Fibroblast of skin of left biceps (primary cell): ENCODE measurements around the gene KIF13A.
"Not testable (repeated sequence)": the region's sequence is repeated elsewhere in the genome, so short reads cannot be mapped to it uniquely, and the experiment has no call there.

Experiments
- DNase-seq, 2 experiments: peaks; one replicate each; pipeline ENCODE4 v3.0.0-alpha.2; 2013; ENCODE audit warnings: low read depth in 2 of 2

Gene KIF13A

GRCh38 chr6:17998442-17998841 is 11.0 kb upstream of the KIF13A start:
- DNase-seq, result no peak

GRCh38 chr6:17998003-17998402 is 10.6 kb upstream of the KIF13A start:
- DNase-seq, result no peak

GRCh38 chr6:17995414-17995813 is 8.0 kb upstream of the KIF13A start:
- DNase-seq, result no peak

- DNase-seq, result no peak
Observed at GRCh38 chr6:17994019-17994418, 6.6 kb upstream of the KIF13A start.

GRCh38 chr6:17988422-17988944 is 1.0 kb upstream of the KIF13A start:
- DNase-seq, result no peak

- no peak for DNase-seq
Observed at GRCh38 chr6:17987697-17988421, 424 bp upstream of the KIF13A start.

GRCh38 chr6:17986656-17987446 is 584 bp downstream of the KIF13A start:
- no peak for DNase-seq

GRCh38 chr6:17985934-17986655 is 1.3 kb downstream of the KIF13A start:
- no peak for DNase-seq

- DNase-seq, result no peak
Observed at GRCh38 chr6:17984812-17985670, 2.4 kb downstream of the KIF13A start.

- no peak for DNase-seq
Observed at GRCh38 chr6:17984399-17984798, 3.0 kb downstream of the KIF13A start.

GRCh38 chr6:17983730-17984129 is 3.7 kb downstream of the KIF13A start:
- DNase-seq, result no peak

GRCh38 chr6:17980329-17980728 is 7.1 kb downstream of the KIF13A start:
- no peak for DNase-seq

- no peak for DNase-seq
Observed at GRCh38 chr6:17979479-17979878, 8.0 kb downstream of the KIF13A start.

- DNase-seq, result not testable (repeated sequence)
Observed at GRCh38 chr6:17976258-17976657, 11.2 kb downstream of the KIF13A start.

GRCh38 chr6:17974570-17975368 is 12.7 kb downstream of the KIF13A start:
- DNase-seq, result no peak

GRCh38 chr6:17972978-17973622 is 14.3 kb downstream of the KIF13A start:
- no peak for DNase-seq

GRCh38 chr6:17972074-17972952 is 15.1 kb downstream of the KIF13A start:
- DNase-seq, result no peak

GRCh38 chr6:17971128-17972073 is 16.0 kb downstream of the KIF13A start:
- DNase-seq, result no peak
